ENCODE results near the gene UGT1A8. TPM values are rescaled to one million over a fixed set of nuclear protein-coding genes. Genes with fewer than 3 reads are reported as not detected.

The UGT1A8 gene
- total and polyA plus RNA-seq, 2 donors (not counting 3 experiments of a cell fraction or from before 2014, with no cell fraction given): not detected

DNA sequence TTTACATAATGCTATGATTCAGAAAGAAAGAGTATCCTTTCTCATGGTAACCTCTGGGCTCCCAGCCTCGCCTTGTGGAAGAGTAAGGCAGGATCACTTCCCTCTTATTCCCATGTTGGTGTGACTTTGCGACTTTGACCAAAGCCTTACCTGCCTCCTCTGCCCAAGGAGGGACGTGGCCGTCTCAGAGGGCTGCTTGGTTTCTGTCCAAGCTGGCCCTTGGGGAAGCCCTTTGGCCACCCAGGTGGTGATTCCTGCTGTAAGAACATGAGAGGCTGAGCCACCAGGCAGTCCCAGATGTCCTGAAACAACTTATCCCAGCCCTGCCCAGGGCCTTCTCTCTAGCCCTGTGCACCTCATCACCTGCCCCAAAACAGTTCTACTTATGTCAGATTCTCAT is 81.3 kb downstream of the UGT1A8 start:
- Histone ChIP-seq H3K79me2 (ENCODE audit: control insufficient read depth, insufficient read depth, low read length) (no peaks in the 10 kb centered on the region), H3K4me3 (replicated peaks in 1 of 3; ENCODE audit: insufficient read depth in 1 of 3, low read depth in 1 of 3, low read length in 3 of 3) (no peak overlapping the region), H3K9ac (replicated peaks; ENCODE audit: extremely low read depth, insufficient read depth, low read length) (no peak overlapping the region), H3K9me3 (replicated peaks; ENCODE audit: control insufficient read depth, insufficient read depth, low read length) (no peaks in the 10 kb centered on the region), H2AFZ (ENCODE audit: low read depth, low read length) (no peak overlapping the region), H3K27me3 (ENCODE audit: control insufficient read depth in 2 of 2, insufficient read depth in 2 of 2, low read length in 2 of 2) (no peaks in the 10 kb centered on the region), H3K36me3 (ENCODE audit: control insufficient read depth in 2 of 2, extremely low read depth in 1 of 2, insufficient read depth in 2 of 2, low read length in 2 of 2) (no peaks in the 10 kb centered on the region), H3K4me2 (ENCODE audit: insufficient read depth, low read length) (no peak overlapping the region), H3K27ac (ENCODE audit: insufficient read depth, low read depth, low read length) (no peak overlapping the region), H4K20me1 (replicated peaks; ENCODE audit: control insufficient read depth, extremely low read depth, insufficient read depth, low read length) (no peaks in the 10 kb centered on the region), H3K9me1 (replicated peaks; ENCODE audit: control insufficient read depth, extremely low read depth, insufficient read depth, low read length) (no peaks in the 10 kb centered on the region), H3K4me1 (ENCODE audit: control insufficient read depth, extremely low read depth, insufficient read depth, low read length) (peaks cover 4% of the 10 kb centered on the region)
- dilution Hi-C loops (cut with MboI; ENCODE audit: extremely low pct_ligation_motif_present, low sequenced_read_pairs): no loop called here
- intact Hi-C loops (cut with micrococcal nuclease): no loop called here
- FAIRE-seq (no peak), DNase-seq (ENCODE audit: low read depth, low spot score) (no peak)
- ChIA-PET POLR2A (no interaction called here), CTCF (interaction anchor here (1.5 to 3.5 kb wide), 2 partner anchors 13 to 212 kb away, joined by 3 to 14 read pairs; partner anchors contain the start of gene UGT1A5)
- TF ChIP-seq EZH2 (IDR thresholded peaks at IDR 0.05; ENCODE audit: borderline replicate concordance, low read depth, low read length, severe bottlenecking) (no peak), POLR2A (IDR thresholded peaks at IDR 0.05; ENCODE audit: low read depth, low read length) (no peak), POLR2AphosphoS5 (IDR thresholded peaks at IDR 0.05; ENCODE audit: insufficient read depth, low read depth, low read length) (no peak), JUN (IDR thresholded peaks at IDR 0.05; ENCODE audit: borderline replicate concordance, insufficient read depth, insufficient read length, low read depth) (no peak), MYC (IDR thresholded peaks at IDR 0.05; ENCODE audit: low read depth, low read length) (no peak)
- TF ChIP-seq, protein P1, sequence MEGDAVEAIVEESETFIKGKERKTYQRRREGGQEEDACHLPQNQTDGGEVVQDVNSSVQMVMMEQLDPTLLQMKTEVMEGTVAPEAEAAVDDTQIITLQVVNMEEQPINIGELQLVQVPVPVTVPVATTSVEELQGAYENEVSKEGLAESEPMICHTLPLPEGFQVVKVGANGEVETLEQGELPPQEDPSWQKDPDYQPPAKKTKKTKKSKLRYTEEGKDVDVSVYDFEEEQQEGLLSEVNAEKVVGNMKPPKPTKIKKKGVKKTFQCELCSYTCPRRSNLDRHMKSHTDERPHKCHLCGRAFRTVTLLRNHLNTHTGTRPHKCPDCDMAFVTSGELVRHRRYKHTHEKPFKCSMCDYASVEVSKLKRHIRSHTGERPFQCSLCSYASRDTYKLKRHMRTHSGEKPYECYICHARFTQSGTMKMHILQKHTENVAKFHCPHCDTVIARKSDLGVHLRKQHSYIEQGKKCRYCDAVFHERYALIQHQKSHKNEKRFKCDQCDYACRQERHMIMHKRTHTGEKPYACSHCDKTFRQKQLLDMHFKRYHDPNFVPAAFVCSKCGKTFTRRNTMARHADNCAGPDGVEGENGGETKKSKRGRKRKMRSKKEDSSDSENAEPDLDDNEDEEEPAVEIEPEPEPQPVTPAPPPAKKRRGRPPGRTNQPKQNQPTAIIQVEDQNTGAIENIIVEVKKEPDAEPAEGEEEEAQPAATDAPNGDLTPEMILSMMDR (IDR thresholded peaks at IDR 0.05; ENCODE audit: extremely low read depth in 1 of 2, insufficient read depth in 1 of 2, low read depth in 1 of 2, low read length in 2 of 2): no peak
- no TSS peak for BruUV-seq (replicated peaks)

Data from endothelial cell of umbilical vein (primary cell).